ENCODE results near the gene CCNB1IP1.
"Not testable (repeated sequence)": the region's sequence is repeated elsewhere in the genome, so short reads cannot be mapped to it uniquely, and the experiment has no call there.

CCNB1IP1 gene

GRCh38 chr14:20302042-20302755 is 30.9 kb downstream of the CCNB1IP1 start:
- TF ChIP-seq FOXP2 (optimal IDR thresholded peaks at IDR 0.05; ENCODE audit: control extremely low read depth, extremely low read length, insufficient read depth) (no peak), EZH2 (IDR thresholded peaks at IDR 0.05) (no peak), POLR2AphosphoS5 (IDR thresholded peaks at IDR 0.05; ENCODE audit: borderline replicate concordance, low read depth, low read length) (no peak)
- Histone ChIP-seq H3K9me3 (ENCODE audit: low read depth, low read length) (no peaks in the 10 kb centered on the region), H3K9ac (ENCODE audit: insufficient read length) (no peak overlapping the region), H3K36me3 (ENCODE audit: insufficient read depth, low read length) (peaks cover 36% of the 10 kb centered on the region), H3K4me3 (no peak overlapping the region), H3K27ac (no peak overlapping the region)
- DNase-seq (ENCODE audit: low read depth, low spot score), result no peak

- H3K36me3 ChIP-seq (ENCODE audit: insufficient read depth, low read length), result peaks cover 58% of the 10 kb centered on the region
- DNase-seq (ENCODE audit: low read depth, low spot score), result no peak
- H3K9me3 ChIP-seq (ENCODE audit: low read depth, low read length), result no peaks in the 10 kb centered on the region
- no peak overlapping the region for H3K27ac ChIP-seq
- no peak overlapping the region for H3K9ac ChIP-seq (ENCODE audit: insufficient read length)
- H3K4me3 ChIP-seq, result no peak overlapping the region
- TF ChIP-seq EZH2 (IDR thresholded peaks at IDR 0.05) (no peak), POLR2AphosphoS5 (IDR thresholded peaks at IDR 0.05; ENCODE audit: borderline replicate concordance, low read depth, low read length) (no peak), FOXP2 (optimal IDR thresholded peaks at IDR 0.05; ENCODE audit: control extremely low read depth, extremely low read length, insufficient read depth) (no peak)
Measured at GRCh38 chr14:20295067-20295466, 38.0 kb downstream of the CCNB1IP1 start.

- no peaks in the 10 kb centered on the region for H3K9me3 ChIP-seq (ENCODE audit: low read depth, low read length)
- H3K9ac ChIP-seq (ENCODE audit: insufficient read length), result no peak overlapping the region
- TF ChIP-seq FOXP2 (optimal IDR thresholded peaks at IDR 0.05; ENCODE audit: control extremely low read depth, extremely low read length, insufficient read depth), result no peak
- TF ChIP-seq EZH2 (IDR thresholded peaks at IDR 0.05), result no peak
- TF ChIP-seq POLR2AphosphoS5 (IDR thresholded peaks at IDR 0.05; ENCODE audit: borderline replicate concordance, low read depth, low read length), result no peak
- peaks cover 60% of the 10 kb centered on the region for H3K36me3 ChIP-seq (ENCODE audit: insufficient read depth, low read length)
- no peak overlapping the region for H3K27ac ChIP-seq
- H3K4me3 ChIP-seq, result no peak overlapping the region
- no peak for DNase-seq (ENCODE audit: low read depth, low spot score)
Measured at GRCh38 chr14:20294636-20295035, 38.4 kb downstream of the CCNB1IP1 start.

DNA sequence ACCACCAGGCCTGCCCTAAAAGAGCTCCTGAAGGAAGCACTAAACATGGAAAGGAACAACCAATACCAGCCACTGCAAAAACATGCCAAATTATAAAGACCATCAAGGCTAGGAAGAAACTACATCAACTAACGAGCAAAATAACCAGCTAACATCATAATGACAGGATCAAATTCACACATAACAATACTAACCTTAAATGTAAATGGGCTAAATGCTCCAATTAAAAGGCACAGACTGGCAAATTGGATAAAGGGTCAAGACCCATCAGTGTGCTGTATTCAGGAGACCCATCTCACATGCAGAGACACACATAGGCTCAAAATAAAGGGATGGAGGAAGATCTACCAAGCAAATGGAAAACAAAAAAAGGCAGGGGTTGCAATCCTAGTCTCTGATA is 51.1 kb downstream of the CCNB1IP1 start:
- not testable (repeated sequence) for H3K4me3 ChIP-seq; H3K9ac ChIP-seq (ENCODE audit: insufficient read length); H3K36me3 ChIP-seq (ENCODE audit: insufficient read depth, low read length); H3K9me3 ChIP-seq (ENCODE audit: low read depth, low read length); H3K27ac ChIP-seq; DNase-seq (ENCODE audit: low read depth, low spot score)

DNA sequence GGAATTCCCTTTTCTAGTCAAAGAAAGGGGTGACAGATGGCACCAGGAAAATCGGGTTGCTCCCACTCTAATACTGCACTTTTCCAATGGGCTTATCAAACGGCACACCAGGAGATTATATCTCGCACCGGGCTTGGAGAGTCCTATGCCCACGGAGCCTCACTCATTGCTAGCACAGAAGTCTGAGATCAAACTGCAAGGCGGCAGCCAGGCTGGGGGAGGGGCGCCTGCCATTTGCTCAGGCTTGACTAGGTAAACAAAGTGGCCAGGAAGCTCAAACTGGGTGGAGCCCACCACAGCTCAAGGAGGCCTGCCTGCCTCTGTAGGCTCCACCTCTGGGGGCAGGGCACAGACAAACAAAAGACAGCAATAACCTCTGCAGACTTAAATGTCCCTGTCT is 52.8 kb downstream of the CCNB1IP1 start:
- H3K9me3 ChIP-seq (ENCODE audit: low read depth, low read length); H3K27ac ChIP-seq; H3K36me3 ChIP-seq (ENCODE audit: insufficient read depth, low read length); H3K4me3 ChIP-seq; H3K9ac ChIP-seq (ENCODE audit: insufficient read length); DNase-seq (ENCODE audit: low read depth, low spot score): not testable (repeated sequence)

DNA sequence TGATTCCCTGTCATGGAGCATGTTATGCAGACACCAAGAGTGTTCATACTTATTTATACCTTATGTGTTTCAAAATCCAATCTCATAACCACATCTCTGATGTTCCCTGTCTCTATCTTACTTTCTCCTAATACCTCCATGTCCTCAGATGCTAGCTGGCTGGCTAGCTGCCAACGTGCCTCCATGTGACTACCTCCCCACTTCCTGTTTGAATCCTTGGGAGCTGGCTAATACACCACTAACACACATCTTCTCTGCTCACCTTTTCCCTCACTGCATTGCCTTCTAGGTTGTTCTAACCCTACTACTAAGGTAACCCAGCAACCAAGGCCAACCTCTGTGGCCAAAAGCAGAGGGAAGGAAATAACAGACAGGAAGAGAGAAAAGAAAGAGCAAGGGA is 54.7 kb downstream of the CCNB1IP1 start:
- no peaks in the 10 kb centered on the region; the same call in 1 of the 2 replicates for H3K9me3 ChIP-seq (ENCODE audit: low read depth, low read length)
- no peak overlapping the region for H3K4me3 ChIP-seq
- H3K9ac ChIP-seq (ENCODE audit: insufficient read length), result no peak overlapping the region
- H3K36me3 ChIP-seq (ENCODE audit: insufficient read depth, low read length), result no peaks in the 10 kb centered on the region; the same call in 1 of the 2 replicates
- H3K27ac ChIP-seq, result no peak overlapping the region
- no peak for TF ChIP-seq POLR2AphosphoS5 (IDR thresholded peaks at IDR 0.05; ENCODE audit: borderline replicate concordance, low read depth, low read length)
- no peak for TF ChIP-seq FOXP2 (optimal IDR thresholded peaks at IDR 0.05; ENCODE audit: control extremely low read depth, extremely low read length, insufficient read depth)
- TF ChIP-seq EZH2 (IDR thresholded peaks at IDR 0.05), result no peak
- no peak for DNase-seq (ENCODE audit: low read depth, low spot score)

- DNase-seq (ENCODE audit: low read depth, low spot score), result no peak
- TF ChIP-seq POLR2AphosphoS5 (IDR thresholded peaks at IDR 0.05; ENCODE audit: borderline replicate concordance, low read depth, low read length), result no peak
- TF ChIP-seq FOXP2 (optimal IDR thresholded peaks at IDR 0.05; ENCODE audit: control extremely low read depth, extremely low read length, insufficient read depth), result no peak
- no peak for TF ChIP-seq EZH2 (IDR thresholded peaks at IDR 0.05)
- no peak overlapping the region for H3K9ac ChIP-seq (ENCODE audit: insufficient read length)
- H3K4me3 ChIP-seq, result no peak overlapping the region
- H3K9me3 ChIP-seq (ENCODE audit: low read depth, low read length), result no peaks in the 10 kb centered on the region; the same call in 1 of the 2 replicates
- H3K27ac ChIP-seq, result no peak overlapping the region
- no peaks in the 10 kb centered on the region; the same call in 1 of the 2 replicates for H3K36me3 ChIP-seq (ENCODE audit: insufficient read depth, low read length)
Measured at GRCh38 chr14:20277409-20277808, 55.7 kb downstream of the CCNB1IP1 start.

GRCh38 chr14:20274062-20274461 is 59.0 kb downstream of the CCNB1IP1 start:
- Histone ChIP-seq H3K36me3 (ENCODE audit: insufficient read depth, low read length) (no peaks in the 10 kb centered on the region), H3K27ac (no peak overlapping the region), H3K4me3 (no peak overlapping the region), H3K9me3 (ENCODE audit: low read depth, low read length) (no peaks in the 10 kb centered on the region; the same call in 1 of the 2 replicates), H3K9ac (ENCODE audit: insufficient read length) (no peak overlapping the region)
- TF ChIP-seq POLR2AphosphoS5 (IDR thresholded peaks at IDR 0.05; ENCODE audit: borderline replicate concordance, low read depth, low read length) (no peak), FOXP2 (optimal IDR thresholded peaks at IDR 0.05; ENCODE audit: control extremely low read depth, extremely low read length, insufficient read depth) (no peak), EZH2 (IDR thresholded peaks at IDR 0.05) (no peak)
- no peak for DNase-seq (ENCODE audit: low read depth, low spot score)

DNA sequence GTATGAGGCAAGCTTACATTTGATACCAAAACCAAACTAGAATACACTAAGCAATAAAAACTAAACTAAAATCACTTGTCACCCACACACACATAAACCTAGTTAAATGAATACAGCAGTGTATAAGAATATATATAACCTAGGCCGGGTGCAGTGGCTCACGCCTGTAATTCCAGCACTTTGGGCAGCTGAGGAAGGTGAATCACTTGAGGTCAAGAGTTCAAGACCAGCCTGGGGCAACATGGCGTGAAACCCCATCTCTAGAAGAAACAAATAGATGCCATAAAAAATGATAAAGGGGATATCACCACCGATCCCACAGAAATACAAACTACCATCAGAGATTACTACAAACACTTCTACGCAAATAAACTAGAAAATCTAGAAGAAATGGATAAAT is 68.7 kb downstream of the CCNB1IP1 start:
- H3K9me3 ChIP-seq (ENCODE audit: low read depth, low read length); H3K27ac ChIP-seq; H3K4me3 ChIP-seq; H3K36me3 ChIP-seq (ENCODE audit: insufficient read depth, low read length); DNase-seq (ENCODE audit: low read depth, low spot score); H3K9ac ChIP-seq (ENCODE audit: insufficient read length): not testable (repeated sequence)
